ENCODE measurements around the gene GABRB3. TPM values are rescaled to one million over a fixed set of nuclear protein-coding genes. Genes with fewer than 3 reads are reported as not detected.

The GABRB3 gene
- 2.3 TPM for polyA plus RNA-seq (ENCODE audit: insufficient read length)

- no peak for DNase-seq
Observed at GRCh38 chr15:26772154-26773066, at the start of gene GABRB3. Gene GABRB3, minus strand, starts transcription at chr15:26773066.

GRCh38 chr15:26807517-26808427 is 34.9 kb upstream of the GABRB3 start:
- DNase-seq: no peak

GRCh38 chr15:26806574-26806973 is 33.7 kb upstream of the GABRB3 start:
- DNase-seq: no peak

- DNase-seq: no peak
Observed at GRCh38 chr15:26806151-26806550, 33.3 kb upstream of the GABRB3 start.

GRCh38 chr15:26805470-26805869 is 32.6 kb upstream of the GABRB3 start:
- DNase-seq: no peak

- no peak for DNase-seq
Observed at GRCh38 chr15:26804063-26804804, 31.4 kb upstream of the GABRB3 start.

- no peak for DNase-seq
Observed at GRCh38 chr15:26790118-26790517, 17.3 kb upstream of the GABRB3 start.

- DNase-seq: no peak
Observed at GRCh38 chr15:26781816-26782215, 8.9 kb upstream of the GABRB3 start.

- no peak for DNase-seq
Observed at GRCh38 chr15:26773917-26774316, 1.1 kb upstream of the GABRB3 start.

- peak; percentile 14 for DNase-seq
Observed at GRCh38 chr15:26773067-26773877, 406 bp upstream of the GABRB3 start.

GRCh38 chr15:26771578-26772153 is 1.2 kb downstream of the GABRB3 start:
- DNase-seq: peak; percentile 48

GRCh38 chr15:26771168-26771567 is 1.7 kb downstream of the GABRB3 start:
- no peak for DNase-seq

GRCh38 chr15:26767169-26767670 is 5.6 kb downstream of the GABRB3 start:
- no peak for DNase-seq

- DNase-seq: no peak
Observed at GRCh38 chr15:26766262-26766661, 6.6 kb downstream of the GABRB3 start.

- DNase-seq: no peak
Observed at GRCh38 chr15:26759986-26760385, 12.9 kb downstream of the GABRB3 start.

GRCh38 chr15:26758079-26758478 is 14.8 kb downstream of the GABRB3 start:
- no peak for DNase-seq

- no peak for DNase-seq
Observed at GRCh38 chr15:26757141-26757540, 15.7 kb downstream of the GABRB3 start.

GRCh38 chr15:26744894-26745293 is 28.0 kb downstream of the GABRB3 start:
- no peak for DNase-seq

- no peak for DNase-seq
Observed at GRCh38 chr15:26739791-26740190, 33.1 kb downstream of the GABRB3 start.

- DNase-seq: no peak
Observed at GRCh38 chr15:26738996-26739395, 33.9 kb downstream of the GABRB3 start.
